HepG2 (cell line): ENCODE data around the gene TNNT1. TPM values are rescaled to one million over a fixed set of nuclear protein-coding genes. Genes with fewer than 3 reads are reported as not detected.

Source experiments
- CERS6 ChIP-seq: sonication (generic); formaldehyde crosslinking; IDR thresholded peaks from 2 replicates; pipeline ENCODE4 v1.5.0; 2020; ENCODE audit warnings: missing genetic modification reagents
- CHCHD3 ChIP-seq: sonication (generic); formaldehyde crosslinking; IDR thresholded peaks from 2 replicates; pipeline ENCODE4 v1.8.0; 2022; ENCODE audit warnings: mild to moderate bottlenecking, missing genetic modification reagents, moderate library complexity
- CSRNP2 ChIP-seq: sonication (generic); formaldehyde crosslinking; conservative IDR thresholded peaks from 2 replicates; pipeline ENCODE4 v1.8.0; 2022; ENCODE audit warnings: low read depth, missing genetic modification reagents
- FOSL2 ChIP-seq: sonication (generic); formaldehyde crosslinking; IDR thresholded peaks from 2 replicates; pipeline ENCODE4 v1.4.0; 2020; ENCODE audit warnings: missing genetic modification reagents
- GFI1 ChIP-seq: sonication (generic); formaldehyde crosslinking; IDR thresholded peaks from 2 replicates; pipeline ENCODE4 v1.5.0; 2020; ENCODE audit warnings: missing genetic modification reagents, mild to moderate bottlenecking, borderline replicate concordance
- HIC2 ChIP-seq: sonication (generic); formaldehyde crosslinking; IDR thresholded peaks from 2 replicates; pipeline ENCODE4 v1.9.0; 2022; ENCODE audit warnings: low read depth, missing genetic modification reagents
- MED8 ChIP-seq: sonication (generic); formaldehyde crosslinking; IDR thresholded peaks from 2 replicates; pipeline ENCODE4 v1.8.1; 2023; ENCODE audit warnings: mild to moderate bottlenecking, missing genetic modification reagents; ENCODE audit not compliant: insufficient replicate concordance
- NPAS2 ChIP-seq: sonication (generic); formaldehyde crosslinking; IDR thresholded peaks from 2 replicates; pipeline ENCODE4 v1.8.0; 2022; ENCODE audit warnings: mild to moderate bottlenecking, missing genetic modification reagents, borderline replicate concordance
- PREB ChIP-seq: sonication (generic); formaldehyde crosslinking; IDR thresholded peaks from 2 replicates; pipeline ENCODE4 v1.4.0; 2020; ENCODE audit warnings: missing genetic modification reagents
- SALL2 ChIP-seq: sonication (generic); formaldehyde crosslinking; IDR thresholded peaks from 2 replicates; pipeline ENCODE4 v1.8.1; 2023; ENCODE audit warnings: mild to moderate bottlenecking, missing genetic modification reagents, inconsistent platforms
- SMAD1 ChIP-seq: sonication (generic); formaldehyde crosslinking; IDR thresholded peaks from 2 replicates; pipeline ENCODE4 v1.4.0; 2020; ENCODE audit warnings: missing genetic modification reagents, low read depth, mild to moderate bottlenecking, borderline replicate concordance
- ZKSCAN5 ChIP-seq: sonication (generic); formaldehyde crosslinking; IDR thresholded peaks from 2 replicates; pipeline ENCODE4 v1.5.1; 2020; ENCODE audit warnings: mild to moderate bottlenecking, missing genetic modification reagents
- ZNF264 ChIP-seq: sonication (generic); formaldehyde crosslinking; IDR thresholded peaks from 2 replicates; pipeline ENCODE4 v1.4.0; 2020; ENCODE audit warnings: missing genetic modification reagents
- ZNF629 ChIP-seq: sonication (generic); formaldehyde crosslinking; conservative IDR thresholded peaks from 2 replicates; pipeline ENCODE4 v1.5.0; 2020; ENCODE audit warnings: missing genetic modification reagents
- ZNF724P ChIP-seq: sonication (generic); formaldehyde crosslinking; IDR thresholded peaks from 2 replicates; pipeline ENCODE4 v1.8.0; 2022; ENCODE audit warnings: missing genetic modification reagents, borderline replicate concordance
- ZSCAN25 ChIP-seq: sonication (generic); formaldehyde crosslinking; IDR thresholded peaks from 2 replicates; pipeline ENCODE4 v1.8.0; 2022; ENCODE audit warnings: mild to moderate bottlenecking, missing genetic modification reagents
- polyA plus RNA-seq, 8 experiments: library from polyadenylated mRNA; depleted of rRNA in 3 of 8; stranded (reverse) in 7 of 8; unstranded in 1 of 8; fragments of >200 nt; fragmentation: Illumina TruSeq in 4 of 8; extraction: Trizol in 4 of 8; gene quantifications; 2 replicates each; pipeline versions ENCODE4 v1.2.1 to v1.2.3, GENCODE V29; 2011 to 2016; ENCODE audit warnings: low read depth in 4 of 8, missing spikeins in 1 of 8, mixed read lengths in 1 of 8; ENCODE audit not compliant: insufficient read depth in 1 of 8
- total RNA-seq, 5 experiments: library from RNA; depleted of rRNA; stranded (reverse); fragments of >200 nt; fragmentation: Illumina TruSeq; extraction: Trizol; gene quantifications; 2 replicates each; pipeline ENCODE4 v1.2.3, GENCODE V29; 2016; ENCODE audit warnings: low read depth in 1 of 5
- TF ChIP-seq, protein P1 (sequence below): sonication (generic); formaldehyde crosslinking; IDR thresholded peaks from 2 replicates; pipeline ENCODE4 v1.8.1; 2023; ENCODE audit warnings: mild to moderate bottlenecking, missing genetic modification reagents, borderline replicate concordance
- TF ChIP-seq, protein P2 (sequence below): sonication (generic); formaldehyde crosslinking; IDR thresholded peaks from 2 replicates; pipeline ENCODE4 v1.8.0; 2022; ENCODE audit warnings: mild to moderate bottlenecking, missing genetic modification reagents, moderate library complexity
- TF ChIP-seq, protein P3 (sequence below): sonication (generic); formaldehyde crosslinking; IDR thresholded peaks from 2 replicates; pipeline ENCODE4 v1.5.1; 2020; ENCODE audit warnings: missing genetic modification reagents, mild to moderate bottlenecking, borderline replicate concordance
- TF ChIP-seq, protein P4 (sequence below): sonication (generic); formaldehyde crosslinking; IDR thresholded peaks from 2 replicates; pipeline ENCODE4 v1.4.0; 2020; ENCODE audit warnings: missing genetic modification reagents, borderline replicate concordance

The TNNT1 gene
- total and polyA plus RNA-seq, 2 of the 13 experiments (the other 11 are each of a cell fraction or from before 2014, with no cell fraction given) = 1.3 to 2.4 TPM

GRCh38 chr19:55160128-55160985 lies 11.4 kb upstream of the TNNT1 start (continued):
- TF ChIP-seq CERS6 (CRISPR knock-in tag) (no peak), MED8 (CRISPR knock-in tag) (no peak), GFI1 (CRISPR knock-in tag) (no peak), ZNF629 (CRISPR knock-in tag) (no peak), CHCHD3 (CRISPR knock-in tag) (no peak), FOSL2 (peak; percentile 42; the same call in 1 of the 2 replicates), HIC2 (CRISPR knock-in tag) (no peak), SALL2 (CRISPR knock-in tag) (no peak), CSRNP2 (CRISPR knock-in tag) (no peak), SMAD1 (CRISPR knock-in tag) (no peak), ZSCAN25 (CRISPR knock-in tag) (no peak), NPAS2 (CRISPR knock-in tag) (no peak), ZKSCAN5 (CRISPR knock-in tag) (no peak), PREB (CRISPR knock-in tag) (no peak), ZNF724P (CRISPR knock-in tag) (no peak), ZNF264 (no peak)
- TF ChIP-seq, protein P1, sequence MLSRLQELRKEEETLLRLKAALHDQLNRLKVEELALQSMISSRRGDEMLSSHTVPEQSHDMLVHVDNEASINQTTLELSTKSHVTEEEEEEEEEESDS (CRISPR knock-in tag) = no peak
- TF ChIP-seq, protein P2, sequence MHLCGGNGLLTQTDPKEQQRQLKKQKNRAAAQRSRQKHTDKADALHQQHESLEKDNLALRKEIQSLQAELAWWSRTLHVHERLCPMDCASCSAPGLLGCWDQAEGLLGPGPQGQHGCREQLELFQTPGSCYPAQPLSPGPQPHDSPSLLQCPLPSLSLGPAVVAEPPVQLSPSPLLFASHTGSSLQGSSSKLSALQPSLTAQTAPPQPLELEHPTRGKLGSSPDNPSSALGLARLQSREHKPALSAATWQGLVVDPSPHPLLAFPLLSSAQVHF (CRISPR knock-in tag) = no peak
- TF ChIP-seq, protein P3, sequence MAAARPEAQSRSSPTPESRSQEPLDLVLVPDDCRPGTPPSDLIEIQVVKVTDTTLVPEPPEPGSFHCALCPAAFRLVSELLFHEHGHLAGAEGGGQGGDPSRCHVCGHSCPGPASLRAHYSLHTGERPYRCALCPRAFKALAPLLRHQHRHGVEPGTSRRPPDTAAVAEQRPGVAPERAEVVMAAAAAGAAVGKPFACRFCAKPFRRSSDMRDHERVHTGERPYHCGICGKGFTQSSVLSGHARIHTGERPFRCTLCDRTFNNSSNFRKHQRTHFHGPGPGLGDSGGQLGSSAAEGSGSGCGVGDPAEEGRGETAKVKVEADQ (CRISPR knock-in tag) = no peak
- TF ChIP-seq, protein P4, sequence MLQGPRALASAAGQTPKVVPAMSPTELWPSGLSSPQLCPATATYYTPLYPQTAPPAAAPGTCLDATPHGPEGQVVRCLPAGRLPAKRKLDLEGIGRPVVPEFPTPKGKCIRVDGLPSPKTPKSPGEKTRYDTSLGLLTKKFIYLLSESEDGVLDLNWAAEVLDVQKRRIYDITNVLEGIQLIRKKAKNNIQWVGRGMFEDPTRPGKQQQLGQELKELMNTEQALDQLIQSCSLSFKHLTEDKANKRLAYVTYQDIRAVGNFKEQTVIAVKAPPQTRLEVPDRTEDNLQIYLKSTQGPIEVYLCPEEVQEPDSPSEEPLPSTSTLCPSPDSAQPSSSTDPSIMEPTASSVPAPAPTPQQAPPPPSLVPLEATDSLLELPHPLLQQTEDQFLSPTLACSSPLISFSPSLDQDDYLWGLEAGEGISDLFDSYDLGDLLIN (CRISPR knock-in tag) = no peak
